ENCODE results near the gene AIG1.

Gene AIG1

DNA sequence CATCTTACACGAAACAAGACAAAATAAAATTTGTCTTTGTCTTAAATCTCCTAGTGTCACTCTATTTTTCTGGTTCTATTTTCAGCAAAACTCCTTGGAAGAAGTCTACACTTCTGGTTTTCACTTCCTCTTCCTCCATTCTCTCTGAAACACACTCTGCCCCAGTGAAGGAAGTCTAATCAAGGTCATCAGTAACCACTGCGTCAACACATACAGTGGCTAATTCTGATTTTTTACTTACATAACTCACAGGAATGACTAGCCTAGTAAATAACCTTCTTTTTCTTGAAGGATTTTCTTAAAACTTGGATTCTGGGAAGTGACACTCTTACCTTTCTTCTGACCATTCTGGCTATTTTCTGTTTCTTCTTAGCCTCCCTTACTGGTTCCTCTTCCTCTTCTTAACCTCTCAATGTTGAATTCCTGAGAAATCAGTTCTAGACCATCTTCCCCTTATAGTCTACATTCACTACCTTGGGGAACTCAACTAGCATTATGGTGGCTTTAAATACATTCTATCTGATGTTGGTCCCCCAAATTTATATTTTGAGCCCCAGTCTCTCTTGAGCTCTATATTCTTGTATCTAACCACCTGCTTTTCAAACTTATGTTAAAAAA, 37.5 kb downstream of the AIG1 start:
- no peak for DNase-seq

DNA sequence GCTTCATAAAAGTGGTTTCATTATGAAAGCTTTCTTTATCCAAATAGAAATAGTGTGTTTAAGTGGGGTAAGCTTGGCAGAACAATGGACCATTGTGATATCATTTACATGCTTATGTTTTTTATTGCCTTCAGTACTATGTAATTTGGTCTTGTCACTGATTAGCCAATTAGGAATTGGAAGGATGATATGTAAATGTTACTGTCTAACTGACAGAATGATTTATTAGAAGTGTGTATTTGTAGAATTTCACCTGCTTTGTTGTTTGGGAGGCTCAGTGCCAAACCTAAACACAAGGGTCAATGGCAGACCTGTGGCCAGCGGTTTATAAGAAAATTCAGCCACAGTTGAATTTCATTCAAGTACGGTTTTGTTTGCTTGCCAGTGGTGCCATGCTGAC, 39.0 kb downstream of the AIG1 start:
- DNase-seq: peak; percentile 52

DNA sequence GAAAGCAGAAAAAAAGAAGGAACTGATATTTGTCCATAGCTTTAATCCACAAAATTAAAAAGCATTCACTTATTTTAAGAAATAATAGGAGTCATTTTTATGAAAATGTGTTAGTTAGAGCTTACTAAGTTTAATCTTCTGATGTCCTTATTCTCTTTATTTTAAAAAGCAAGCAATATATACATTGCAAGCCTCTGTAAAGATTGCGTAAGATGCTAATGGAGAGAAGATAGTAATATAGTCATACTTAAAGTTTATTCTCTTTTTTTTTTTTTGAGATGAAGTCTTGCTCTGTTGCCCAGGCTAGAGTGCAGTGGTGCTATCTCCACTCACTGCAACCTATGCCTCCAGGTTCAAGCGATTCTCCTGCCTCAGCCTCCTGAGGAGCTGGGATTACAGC, 39.7 kb downstream of the AIG1 start:
- no peak for DNase-seq

DNA sequence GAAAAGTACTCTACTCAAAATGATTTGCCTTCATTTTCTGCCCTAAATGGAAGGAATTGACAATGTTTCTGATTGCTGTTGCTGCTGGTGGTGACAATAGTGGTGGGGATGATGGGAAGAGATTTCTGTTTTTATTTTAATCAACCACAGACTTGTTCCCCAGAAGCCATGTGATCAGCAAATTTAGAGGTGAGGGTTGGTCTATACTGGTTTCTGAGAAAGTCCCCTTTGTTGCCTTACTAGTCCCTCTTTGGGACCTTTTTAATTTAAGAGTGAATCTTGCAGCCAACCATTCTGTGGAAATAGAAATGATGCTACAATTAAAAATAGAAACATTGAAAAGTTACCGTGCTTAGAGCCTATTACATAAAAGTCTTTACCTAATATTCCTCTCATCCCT, 43.2 kb downstream of the AIG1 start:
- DNase-seq: no peak

DNA sequence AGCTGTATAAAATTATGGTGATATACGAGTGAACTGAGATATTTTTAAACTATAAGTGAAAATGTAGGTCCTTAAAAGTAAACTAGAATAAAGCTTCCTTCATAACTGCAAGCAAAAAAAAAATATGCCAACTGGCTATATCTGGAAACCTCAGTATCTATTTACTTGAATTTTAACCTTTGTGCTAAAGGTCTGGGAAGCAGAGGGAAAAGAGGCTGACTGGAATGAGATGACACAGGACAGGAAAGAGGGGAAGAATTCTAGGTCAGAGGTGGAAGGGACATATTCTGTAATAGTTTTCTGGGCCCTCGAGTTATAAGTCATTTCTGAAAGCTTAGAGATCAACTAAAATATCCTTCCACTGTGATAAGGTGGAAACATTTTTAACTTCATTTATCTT, 46.8 kb downstream of the AIG1 start:
- no peak for DNase-seq

DNA sequence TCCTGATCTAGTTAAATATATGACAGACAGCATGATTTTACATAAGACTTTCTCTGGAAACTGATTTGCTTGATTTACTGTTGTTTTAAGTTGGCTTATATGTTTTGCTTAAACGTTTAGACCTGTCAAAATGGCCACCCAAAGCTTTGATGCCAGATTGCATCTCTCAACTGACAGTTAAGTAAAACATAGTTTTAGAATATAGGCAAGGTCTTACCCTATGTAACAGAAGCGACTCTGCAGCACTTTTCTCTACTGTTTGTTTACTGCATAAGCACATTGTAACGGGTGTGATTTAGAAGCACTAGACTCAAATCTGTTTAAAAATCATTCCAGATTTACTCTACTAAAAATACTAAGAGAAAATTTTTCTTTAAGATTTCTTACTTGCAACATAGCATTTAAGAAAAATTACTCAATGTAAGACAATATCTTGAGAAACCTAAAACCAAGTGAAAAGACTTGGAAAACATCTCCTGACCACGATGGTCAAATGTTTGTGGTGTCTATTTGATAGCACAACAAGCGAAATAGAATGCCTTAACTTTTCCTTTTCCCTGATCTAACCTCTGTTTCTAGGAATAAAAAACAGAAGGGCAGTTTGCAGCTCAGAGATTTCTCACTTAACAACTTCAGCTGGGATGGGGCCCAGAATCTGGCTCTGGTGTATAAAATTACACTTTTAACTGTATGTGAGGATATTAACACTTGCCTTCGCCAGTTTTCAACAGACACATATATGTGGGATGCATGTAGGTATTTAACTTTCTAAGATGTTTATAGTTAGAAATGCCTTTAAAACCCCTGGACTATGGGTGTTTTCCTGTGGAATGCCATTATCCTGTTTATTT, 47.4 kb downstream of the AIG1 start:
- no peak for DNase-seq

DNA sequence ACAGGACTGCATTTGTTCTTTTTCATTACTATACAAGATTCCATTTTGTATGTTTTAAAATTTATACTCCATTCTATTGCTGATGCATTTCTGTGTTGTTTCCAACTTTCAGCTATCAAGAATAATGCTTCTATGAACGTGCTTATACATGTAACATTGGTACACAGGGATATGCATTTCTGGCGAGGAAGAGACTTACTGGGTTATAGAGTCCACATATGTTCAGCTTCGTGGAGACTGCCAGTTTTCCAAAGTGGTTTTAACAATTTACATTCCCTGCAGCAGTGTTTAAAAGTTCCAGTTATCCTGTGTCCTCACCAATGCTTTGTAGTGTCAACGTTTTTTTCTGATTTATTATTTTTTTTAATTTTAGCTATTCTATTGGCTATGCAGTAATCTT, 48.5 kb downstream of the AIG1 start:
- no peak for DNase-seq

DNA sequence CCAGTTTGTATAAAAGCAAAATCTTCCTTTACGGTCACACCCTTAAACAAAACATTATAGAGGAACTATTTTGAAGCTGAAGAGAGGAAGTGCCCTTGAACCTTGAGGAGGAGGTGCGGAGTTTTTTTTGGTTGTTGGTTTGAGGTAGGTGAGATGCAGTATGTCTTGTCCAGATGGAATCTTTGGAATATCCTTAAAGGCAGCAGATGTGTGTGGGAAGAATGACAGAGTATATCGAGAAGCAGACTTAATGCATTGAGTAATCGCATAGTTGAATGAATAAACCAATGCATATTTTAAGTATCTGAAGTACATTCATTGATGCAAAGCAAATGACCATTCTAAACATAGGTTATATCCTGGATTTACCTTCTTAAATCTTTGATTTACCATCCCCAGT, 49.9 kb downstream of the AIG1 start:
- no peak for DNase-seq

DNA sequence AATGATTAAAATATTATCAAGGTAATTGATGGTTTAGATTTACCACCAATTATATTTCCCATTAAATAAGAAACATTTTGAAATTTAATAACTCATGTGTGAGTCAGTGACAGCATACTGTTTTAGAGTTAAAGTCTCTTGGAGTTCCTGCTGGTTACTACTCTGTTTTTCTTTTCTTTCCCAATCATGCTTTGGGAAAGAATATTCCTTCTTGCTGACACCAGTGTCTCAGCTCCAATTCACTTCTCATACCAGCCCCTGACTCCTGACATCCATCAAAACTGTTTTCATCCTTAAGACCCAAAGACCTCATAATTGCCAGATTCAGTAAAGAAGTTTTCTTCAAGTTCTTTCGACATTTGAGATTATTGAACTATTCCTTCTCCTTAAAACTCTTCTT, 50.3 kb downstream of the AIG1 start:
- DNase-seq: no peak

DNA sequence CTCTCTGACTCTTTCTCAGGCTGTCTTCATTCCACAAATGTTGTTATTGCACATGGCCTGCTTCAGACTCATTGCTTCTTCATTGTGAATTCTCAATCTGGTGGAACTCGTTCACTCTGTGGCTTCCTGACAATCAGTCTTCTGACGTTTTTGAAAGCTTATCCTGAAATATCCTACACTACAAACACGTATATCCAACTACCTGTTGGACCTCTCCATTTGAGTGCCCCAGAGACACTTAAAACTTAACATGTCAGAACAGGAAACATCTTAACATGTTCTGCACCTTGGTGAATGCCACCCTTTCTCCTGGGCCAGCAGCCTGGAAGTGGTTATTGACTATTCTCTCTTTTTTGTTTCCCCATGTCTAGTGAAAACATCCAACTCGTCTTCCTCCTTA, 50.8 kb downstream of the AIG1 start:
- DNase-seq: no peak

DNA sequence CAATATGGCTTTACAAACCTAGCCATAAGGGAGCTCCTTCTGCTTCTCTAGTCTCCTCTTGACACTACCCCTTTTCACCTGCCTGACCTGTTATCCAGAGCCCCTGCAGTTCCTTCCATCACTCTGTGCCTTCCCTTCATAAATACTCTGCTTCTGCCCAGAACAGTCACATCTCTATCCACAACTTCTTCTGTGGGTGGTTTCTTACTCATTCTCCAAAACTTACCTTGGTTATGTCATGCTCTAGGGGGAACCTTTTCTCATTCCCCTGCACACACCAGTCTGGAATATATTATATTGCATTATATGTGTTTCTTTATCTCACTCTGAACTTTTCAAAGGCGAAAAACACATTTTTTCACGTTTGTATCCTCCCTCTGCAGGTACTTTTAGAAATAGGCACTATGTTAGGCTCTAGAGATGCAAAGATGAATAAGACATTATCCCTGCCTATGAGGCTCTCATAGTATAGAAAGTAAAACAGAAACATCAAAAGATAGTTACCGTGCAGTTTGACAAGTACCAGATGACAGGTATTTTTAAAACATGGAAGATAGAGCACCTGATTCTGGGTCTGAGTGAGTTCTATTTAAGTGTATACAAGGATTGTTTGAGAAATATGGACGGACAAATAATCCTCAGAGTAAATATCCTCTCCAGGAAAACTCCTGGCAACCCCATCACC, 51.5 kb downstream of the AIG1 start:
- no peak for DNase-seq

DNA sequence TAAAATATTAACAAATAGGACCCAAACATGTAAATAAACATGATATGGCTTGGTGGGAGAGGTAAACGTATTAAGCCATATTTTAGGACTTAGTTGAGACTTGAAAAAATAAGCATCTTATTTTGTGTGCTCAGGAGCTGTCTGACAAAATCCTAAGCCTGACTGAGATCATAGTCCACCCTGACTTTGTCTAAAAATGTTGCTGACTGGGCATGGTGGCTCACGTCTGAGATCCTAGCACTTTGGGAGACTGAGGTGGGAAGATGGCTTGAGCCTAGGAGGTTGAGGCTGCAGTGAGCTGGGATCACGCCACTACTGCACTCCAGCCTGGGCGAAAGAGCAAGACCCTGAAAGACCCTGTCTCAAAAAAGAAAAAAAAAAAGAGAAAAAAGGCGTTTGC, 52.1 kb downstream of the AIG1 start:
- DNase-seq: no peak

DNA sequence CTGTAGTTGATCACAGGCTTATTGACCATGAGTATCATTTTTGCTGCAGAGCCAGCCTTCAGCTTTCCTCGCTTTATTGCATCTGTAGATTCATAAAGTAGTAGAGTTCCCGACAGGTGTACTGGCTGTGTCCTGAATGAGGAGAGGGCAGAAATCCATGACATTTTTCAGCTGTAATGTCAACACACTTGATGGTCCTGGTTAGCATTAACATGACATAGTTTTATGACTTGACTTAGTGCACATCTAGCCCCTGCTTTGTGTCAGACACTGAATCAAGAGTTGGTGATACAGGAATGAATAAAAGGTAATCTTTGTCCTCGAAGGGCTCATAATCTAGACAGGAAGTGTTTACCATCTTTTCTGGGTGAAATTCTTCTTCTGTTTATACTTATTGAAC, 55.0 kb downstream of the AIG1 start:
- no peak for DNase-seq

DNA sequence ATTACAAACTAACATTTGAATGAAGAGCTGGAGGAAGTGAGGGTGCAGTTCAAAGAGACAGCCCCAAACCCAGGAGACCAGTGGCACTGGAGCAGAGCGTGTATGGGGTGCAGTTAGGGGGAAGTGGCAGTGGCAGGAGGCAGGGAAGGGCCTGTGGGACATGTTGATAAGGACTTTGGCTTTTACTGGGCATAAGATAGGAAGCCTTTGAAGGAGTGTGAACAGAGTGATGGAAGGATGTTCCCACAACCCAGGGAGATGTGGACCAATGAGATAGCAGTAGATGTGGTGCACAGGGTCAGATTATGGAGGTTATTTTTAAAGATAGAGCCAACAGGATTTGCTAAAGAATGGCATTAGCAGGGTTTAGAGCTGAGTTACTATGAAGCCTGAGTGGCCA, 56.4 kb downstream of the AIG1 start:
- no peak for DNase-seq

DNA sequence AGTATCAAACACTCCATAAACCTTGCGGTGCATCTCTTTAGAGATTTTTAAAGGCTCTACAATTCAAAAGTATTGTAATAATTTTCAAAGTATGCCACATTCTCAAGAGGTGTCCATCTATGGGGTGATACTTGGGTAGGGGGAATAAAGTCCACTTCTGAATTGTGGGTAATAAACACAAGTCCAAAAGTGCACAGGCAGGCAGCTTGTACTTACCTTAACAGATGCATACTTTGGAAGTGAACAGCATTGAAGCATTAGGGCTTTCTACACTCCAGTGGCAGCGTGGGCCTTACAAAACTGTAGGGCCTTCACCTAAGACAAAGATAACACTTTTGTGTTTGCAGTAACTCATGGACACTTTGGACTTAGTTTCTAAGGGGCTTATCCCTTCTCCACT, 58.6 kb downstream of the AIG1 start:
- no peak for DNase-seq

DNA sequence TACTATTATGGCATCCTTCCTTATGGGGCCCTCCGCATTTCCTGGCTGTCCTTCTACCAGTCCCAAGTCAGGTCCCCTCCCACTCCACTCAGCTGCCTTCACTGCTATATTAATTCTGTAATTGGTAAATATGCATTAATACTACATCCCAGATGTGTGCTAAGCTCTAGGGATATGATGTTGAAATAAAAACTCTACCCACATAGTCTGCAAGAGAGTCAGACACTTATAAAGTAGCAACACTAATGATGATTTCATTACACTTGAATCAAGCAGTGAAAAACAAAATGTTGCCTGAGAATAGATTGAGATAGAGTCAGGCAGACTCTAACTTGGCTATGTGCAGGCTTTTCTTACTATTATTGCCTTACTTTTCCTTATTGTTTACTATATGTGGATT, 62.4 kb downstream of the AIG1 start:
- DNase-seq: no peak

DNA sequence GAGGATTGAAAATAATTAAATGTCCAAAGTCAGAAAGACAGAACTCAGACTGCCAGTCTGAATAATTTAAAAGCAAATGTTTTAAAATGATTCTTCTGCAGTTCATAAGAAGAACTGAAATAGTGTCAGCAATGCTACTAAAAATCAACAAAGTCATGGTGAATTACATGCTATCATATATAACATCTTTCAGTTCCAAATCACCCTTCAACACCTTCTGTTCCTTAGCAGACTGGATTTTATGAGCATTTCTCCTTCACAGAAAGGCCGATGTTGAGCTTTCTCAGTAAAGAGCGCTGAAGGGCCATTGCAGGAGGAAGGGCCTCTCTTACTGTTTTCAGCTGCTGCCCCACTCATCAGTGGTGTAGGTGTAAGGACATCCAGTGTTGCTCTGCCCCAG, 63.3 kb downstream of the AIG1 start:
- no peak for DNase-seq

DNA sequence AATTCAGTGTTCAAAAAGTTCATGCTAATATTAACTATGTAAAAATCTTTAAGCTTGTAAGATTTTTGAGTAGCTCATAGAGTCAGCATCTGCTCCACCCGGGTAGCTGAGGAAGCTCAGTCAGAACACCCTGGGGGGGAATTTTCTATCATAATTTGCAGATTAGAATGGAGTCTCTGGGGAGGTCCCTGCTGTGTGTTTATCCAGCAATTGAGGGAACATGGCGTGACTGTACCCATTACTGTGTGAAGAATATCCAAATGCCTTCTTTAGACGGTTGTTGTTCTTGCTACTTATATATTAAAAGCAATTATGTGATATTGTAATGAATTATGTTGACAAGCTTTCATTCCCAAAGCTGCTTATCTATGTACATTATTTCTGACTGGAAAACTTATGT, 64.8 kb downstream of the AIG1 start:
- DNase-seq: no peak

DNA sequence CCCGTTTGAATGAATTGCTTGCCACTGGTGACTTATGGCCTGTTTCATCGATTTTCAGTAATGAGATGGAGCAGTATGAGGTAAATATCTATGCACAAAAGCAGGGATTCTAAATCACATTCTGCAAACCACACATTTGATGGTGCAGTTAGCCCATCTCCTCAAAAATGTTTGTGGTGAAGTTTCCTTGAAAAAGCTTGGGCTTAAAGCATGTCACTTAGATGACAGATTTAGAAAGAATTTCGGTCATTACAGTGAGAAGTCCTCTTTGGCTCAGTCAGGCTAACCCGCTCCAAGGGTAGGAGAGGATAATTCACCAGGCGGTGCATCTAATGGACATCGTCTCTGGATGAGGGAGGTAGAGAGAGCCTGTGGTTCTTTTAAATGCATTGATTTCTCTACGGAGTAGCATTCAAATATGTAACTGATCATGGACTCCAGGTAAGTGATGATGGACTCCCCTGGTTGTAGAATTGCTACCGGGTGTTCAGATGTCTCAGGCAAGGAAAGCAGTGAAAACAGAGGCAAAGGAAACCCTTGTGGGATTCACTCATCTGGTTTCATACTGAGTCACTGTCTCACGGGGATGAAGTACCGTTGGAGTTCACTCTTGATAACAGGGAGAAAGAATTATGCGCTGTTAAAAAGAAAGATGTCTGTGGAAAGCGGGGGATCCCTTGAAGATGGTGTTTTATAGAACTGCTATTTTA, 65.3 kb downstream of the AIG1 start:
- DNase-seq: no peak

DNA sequence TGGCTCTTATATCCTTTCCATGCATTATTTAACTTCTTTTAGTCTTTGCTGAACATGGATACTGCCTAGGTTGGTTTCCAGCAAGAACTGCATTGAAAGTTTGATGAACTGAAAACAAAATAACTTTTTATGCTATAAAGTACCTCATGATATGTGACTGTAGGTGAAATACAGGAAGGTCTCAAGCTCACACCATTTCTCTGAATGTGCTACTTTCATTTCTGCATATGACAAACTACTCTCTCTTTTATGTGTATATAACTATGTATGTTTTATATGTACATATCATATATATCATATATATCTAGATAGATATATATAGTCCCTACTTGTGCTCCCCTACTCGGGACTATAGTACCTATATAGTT, 65.9 kb downstream of the AIG1 start:
- DNase-seq: no peak

DNA sequence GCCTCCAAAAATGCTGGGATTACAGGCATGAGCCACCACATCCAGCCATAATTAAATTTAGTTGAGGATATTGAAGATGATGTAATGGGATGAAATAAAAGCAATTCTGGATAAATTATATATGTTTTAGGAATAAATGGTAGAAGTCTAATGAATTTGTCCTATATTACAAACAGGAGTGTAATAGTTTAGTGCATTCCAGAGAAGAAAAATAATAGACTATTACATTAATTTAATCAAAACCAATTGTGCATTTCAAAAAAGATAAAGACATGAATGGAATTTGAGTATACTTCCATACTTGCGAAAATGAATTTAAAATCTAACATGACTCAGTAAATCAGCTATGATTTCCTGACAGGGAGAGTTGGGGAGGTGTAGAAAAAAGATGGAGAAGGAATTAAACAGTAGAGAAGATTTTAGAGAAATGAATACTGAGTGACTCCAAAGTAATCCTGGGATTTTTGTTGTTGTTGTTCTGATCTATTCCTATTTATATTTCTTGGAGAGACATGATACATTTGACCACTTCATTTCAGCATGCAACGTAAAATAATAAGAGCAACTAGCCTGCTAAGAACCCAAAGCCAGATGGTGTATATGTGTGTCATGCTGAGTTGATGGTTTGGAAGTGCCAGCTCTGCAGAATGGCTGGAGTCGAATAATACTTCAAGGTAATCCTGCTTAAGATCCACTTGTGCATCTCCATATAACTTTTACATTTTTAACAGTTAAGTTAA, 67.4 kb downstream of the AIG1 start:
- DNase-seq: no peak

DNA sequence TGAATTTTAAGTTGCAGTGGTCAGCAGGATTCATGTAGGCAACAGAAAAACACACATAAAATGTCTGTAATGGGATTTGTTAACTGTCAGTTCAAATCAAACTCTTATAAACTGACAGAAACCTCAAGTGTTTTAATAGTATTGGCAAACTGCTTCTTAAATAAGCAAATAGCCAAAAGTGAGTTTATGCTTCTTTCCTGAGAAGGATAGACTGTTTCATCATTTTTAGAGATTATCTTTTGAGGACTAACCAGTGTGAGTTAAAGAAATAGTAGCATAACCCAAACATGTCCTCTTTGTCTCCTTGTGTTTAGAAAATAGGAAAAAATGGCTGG, 68.0 kb downstream of the AIG1 start:
- no peak for DNase-seq

DNA sequence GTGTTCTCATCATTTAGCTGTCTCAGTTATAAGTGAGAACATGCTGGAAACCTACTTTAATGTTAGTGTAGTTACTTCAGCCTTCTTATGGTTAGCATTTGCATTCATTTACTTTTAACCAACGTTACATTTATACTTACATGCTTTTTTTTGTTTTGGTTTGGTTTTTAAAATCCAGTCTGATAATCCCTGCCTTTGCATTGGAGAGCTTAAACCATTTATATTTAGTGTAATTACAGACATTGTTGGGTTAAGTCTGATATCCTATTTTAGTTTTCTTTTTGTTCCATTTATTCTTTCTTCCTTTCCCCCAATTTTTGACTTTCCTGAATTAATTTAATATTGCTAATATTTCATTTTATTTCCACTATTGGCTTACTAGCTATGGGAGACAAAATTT, 70.2 kb downstream of the AIG1 start:
- no peak for DNase-seq

Data from NCI-H1048 (cell line).